ENCODE measurements around the gene RHOA.
"Not testable (repeated sequence)": the region's sequence is repeated elsewhere in the genome, so short reads cannot be mapped to it uniquely, and the experiment has no call there.

The RHOA gene

GRCh38 chr3:49406571-49407565, 4.9 kb downstream of the RHOA start:
- Histone ChIP-seq H3K9ac (ENCODE audit: low read length) (no peak overlapping the region), H3K27me3 (ENCODE audit: control insufficient read depth, insufficient read depth, low read length) (no peaks in the 10 kb centered on the region), H3K27ac (ENCODE audit: low read depth, low read length) (no peak overlapping the region), H3K36me3 (ENCODE audit: control insufficient read depth, insufficient read depth, low read length) (no peaks in the 10 kb centered on the region), H3K4me1 (ENCODE audit: control insufficient read depth, insufficient read depth, low read length) (peaks cover 18% of the 10 kb centered on the region), H3K4me3 (ENCODE audit: low read length) (no peak overlapping the region)

DNA sequence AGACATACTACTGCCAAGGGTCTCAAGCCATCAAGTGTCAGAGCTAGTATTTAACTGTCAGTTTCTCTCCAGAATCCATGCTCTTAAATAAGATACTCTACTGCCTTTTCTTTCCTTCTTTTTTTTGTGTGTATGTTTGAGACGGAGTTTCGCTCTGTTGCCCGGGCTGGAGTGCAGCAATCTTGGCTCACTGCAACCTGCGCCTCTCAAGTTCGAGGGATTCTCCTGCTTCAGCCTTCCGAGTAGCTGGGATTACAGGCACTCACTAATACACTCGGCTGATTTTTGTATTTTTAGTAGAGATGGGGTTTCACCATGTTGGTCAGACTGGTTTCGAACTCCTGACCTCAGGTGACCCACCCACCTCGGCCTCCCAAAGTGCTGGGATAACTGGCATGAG, 6.2 kb downstream of the RHOA start:
- Histone ChIP-seq H3K4me1 (ENCODE audit: control insufficient read depth, insufficient read depth, low read length) (peaks cover 21% of the 10 kb centered on the region), H3K27ac (ENCODE audit: low read depth, low read length) (peak overlapping the region; percentile 55), H3K4me3 (ENCODE audit: low read length) (peak overlapping the region; percentile 27)
- not testable (repeated sequence) for H3K36me3 ChIP-seq (ENCODE audit: control insufficient read depth, insufficient read depth, low read length); H3K27me3 ChIP-seq (ENCODE audit: control insufficient read depth, insufficient read depth, low read length); H3K9ac ChIP-seq (ENCODE audit: low read length)

DNA sequence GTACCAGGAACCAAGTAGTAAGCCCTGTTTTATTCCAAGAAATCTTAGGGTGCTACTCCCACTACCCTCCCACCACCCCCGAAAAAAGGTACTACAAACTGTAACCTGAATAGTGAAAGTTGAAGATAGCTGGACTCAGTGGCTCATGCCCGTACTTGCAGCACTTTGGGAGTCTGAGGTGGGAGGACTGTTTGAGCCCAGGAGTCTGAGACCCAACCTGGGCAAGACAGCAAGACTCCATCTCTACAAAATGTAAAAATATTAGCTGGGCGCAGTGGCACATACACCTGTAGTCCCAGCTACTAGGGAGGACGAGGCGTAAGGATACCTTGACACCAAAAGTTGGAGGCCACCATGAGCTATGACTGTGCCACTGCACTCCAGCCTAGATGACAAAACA, 7.9 kb downstream of the RHOA start:
- no peak overlapping the region for H3K4me3 ChIP-seq (ENCODE audit: low read length)
- H3K27ac ChIP-seq (ENCODE audit: low read depth, low read length): no peak overlapping the region
- peaks cover 8% of the 10 kb centered on the region for H3K4me1 ChIP-seq (ENCODE audit: control insufficient read depth, insufficient read depth, low read length)
- H3K27me3 ChIP-seq (ENCODE audit: control insufficient read depth, insufficient read depth, low read length): no peaks in the 10 kb centered on the region
- H3K9ac ChIP-seq (ENCODE audit: low read length): no peak overlapping the region
- no peaks in the 10 kb centered on the region for H3K36me3 ChIP-seq (ENCODE audit: control insufficient read depth, insufficient read depth, low read length)

- H3K27ac ChIP-seq (ENCODE audit: low read depth, low read length): no peak overlapping the region
- H3K4me1 ChIP-seq (ENCODE audit: control insufficient read depth, insufficient read depth, low read length): peaks cover 8% of the 10 kb centered on the region
- H3K27me3 ChIP-seq (ENCODE audit: control insufficient read depth, insufficient read depth, low read length): no peaks in the 10 kb centered on the region
- no peak overlapping the region for H3K9ac ChIP-seq (ENCODE audit: low read length)
- no peak overlapping the region for H3K4me3 ChIP-seq (ENCODE audit: low read length)
- H3K36me3 ChIP-seq (ENCODE audit: control insufficient read depth, insufficient read depth, low read length): no peaks in the 10 kb centered on the region
Observed at GRCh38 chr3:49401766-49402165, 10.0 kb downstream of the RHOA start.

DNA sequence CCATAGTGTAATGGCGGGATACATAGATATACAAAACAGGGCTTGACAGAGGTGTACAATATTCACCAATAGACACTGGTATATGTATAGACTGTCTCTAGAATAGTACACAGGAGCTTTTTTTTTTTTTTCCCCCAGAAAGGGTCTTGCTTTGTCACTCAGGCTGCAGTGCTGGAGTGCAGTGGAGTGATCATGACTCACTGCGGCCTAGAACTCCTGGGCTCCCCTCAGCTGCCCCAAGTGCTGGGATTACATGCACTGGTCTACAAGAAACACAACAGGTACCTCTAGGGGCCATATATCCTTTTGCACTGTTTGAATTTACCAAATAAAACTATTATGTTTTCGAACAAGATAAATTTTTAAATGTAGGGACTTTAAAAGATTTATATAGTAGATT, 12.3 kb downstream of the RHOA start:
- H3K27me3 ChIP-seq (ENCODE audit: control insufficient read depth, insufficient read depth, low read length): no peaks in the 10 kb centered on the region
- peaks cover 4% of the 10 kb centered on the region for H3K4me1 ChIP-seq (ENCODE audit: control insufficient read depth, insufficient read depth, low read length)
- H3K27ac ChIP-seq (ENCODE audit: low read depth, low read length): no peak overlapping the region
- no peak overlapping the region for H3K9ac ChIP-seq (ENCODE audit: low read length)
- H3K4me3 ChIP-seq (ENCODE audit: low read length): no peak overlapping the region
- peaks cover 4% of the 10 kb centered on the region for H3K36me3 ChIP-seq (ENCODE audit: control insufficient read depth, insufficient read depth, low read length)

DNA sequence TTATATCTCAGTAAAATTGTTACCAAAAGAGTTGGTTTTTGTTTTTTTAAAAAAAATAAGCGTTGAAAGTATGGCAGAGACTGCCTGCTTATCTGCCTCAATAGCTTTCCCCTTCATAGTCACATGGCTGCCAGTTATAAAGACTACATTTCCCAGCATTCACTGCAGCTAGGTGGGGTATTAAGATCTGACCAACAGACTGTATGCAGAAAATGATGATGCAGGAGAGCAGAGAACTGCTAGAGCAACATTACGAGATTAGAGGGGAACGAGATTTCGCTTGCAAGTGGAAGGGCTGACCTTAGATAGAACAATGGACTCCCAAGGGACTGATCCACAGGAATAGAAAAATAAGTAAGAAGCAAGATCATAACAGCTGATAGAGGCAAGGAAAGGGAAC, 14.3 kb downstream of the RHOA start:
- no peak overlapping the region for H3K9ac ChIP-seq (ENCODE audit: low read length)
- H3K4me1 ChIP-seq (ENCODE audit: control insufficient read depth, insufficient read depth, low read length): peaks cover 4% of the 10 kb centered on the region
- no peak overlapping the region for H3K27ac ChIP-seq (ENCODE audit: low read depth, low read length)
- H3K36me3 ChIP-seq (ENCODE audit: control insufficient read depth, insufficient read depth, low read length): peaks cover 4% of the 10 kb centered on the region
- H3K27me3 ChIP-seq (ENCODE audit: control insufficient read depth, insufficient read depth, low read length): no peaks in the 10 kb centered on the region
- H3K4me3 ChIP-seq (ENCODE audit: low read length): no peak overlapping the region

DNA sequence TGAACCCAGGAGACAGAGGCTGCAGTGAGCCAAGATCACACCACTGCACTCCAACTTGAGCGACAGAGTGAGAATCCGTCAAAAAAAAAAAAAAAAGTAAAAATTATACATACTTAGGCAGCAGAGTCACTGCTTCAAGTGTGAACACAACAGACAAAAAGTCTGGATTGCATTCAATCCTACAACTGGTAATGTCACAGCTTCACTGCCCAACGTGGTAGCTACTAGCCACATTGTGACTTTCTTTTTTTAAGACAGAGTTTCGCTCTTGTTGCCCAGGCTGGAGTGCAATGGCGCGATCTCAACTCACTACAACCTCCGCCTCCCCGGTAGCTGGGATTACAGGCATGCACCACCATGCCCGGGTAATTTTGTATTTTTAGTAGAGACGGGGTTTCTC, 20.5 kb downstream of the RHOA start:
- H3K9ac ChIP-seq (ENCODE audit: low read length); H3K36me3 ChIP-seq (ENCODE audit: control insufficient read depth, insufficient read depth, low read length); H3K27ac ChIP-seq (ENCODE audit: low read depth, low read length); H3K27me3 ChIP-seq (ENCODE audit: control insufficient read depth, insufficient read depth, low read length); H3K4me3 ChIP-seq (ENCODE audit: low read length); H3K4me1 ChIP-seq (ENCODE audit: control insufficient read depth, insufficient read depth, low read length): not testable (repeated sequence)

DNA sequence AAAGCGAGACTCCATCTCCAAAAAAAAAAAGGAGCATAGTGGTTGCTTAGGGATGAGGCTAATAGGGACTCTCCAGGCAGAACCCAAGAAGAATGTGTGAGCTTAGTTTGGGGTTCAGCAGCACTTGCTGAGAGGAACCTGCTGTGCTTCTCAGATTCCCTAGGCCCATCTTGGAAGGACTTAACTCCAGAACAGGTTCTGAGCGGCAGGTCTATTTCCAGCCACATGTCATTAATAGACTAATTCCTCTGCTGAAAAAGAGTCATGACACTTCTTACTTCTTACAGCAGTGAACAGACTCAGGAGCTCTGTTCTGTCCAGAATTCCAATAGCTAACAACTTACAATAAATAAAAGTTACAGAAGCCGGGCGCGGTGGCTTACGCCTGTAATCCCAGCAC, 22.5 kb downstream of the RHOA start:
- H3K4me3 ChIP-seq (ENCODE audit: low read length): no peak overlapping the region
- no peak overlapping the region for H3K9ac ChIP-seq (ENCODE audit: low read length)
- no peak overlapping the region for H3K27ac ChIP-seq (ENCODE audit: low read depth, low read length)
- no peaks in the 10 kb centered on the region for H3K4me1 ChIP-seq (ENCODE audit: control insufficient read depth, insufficient read depth, low read length)
- no peaks in the 10 kb centered on the region for H3K36me3 ChIP-seq (ENCODE audit: control insufficient read depth, insufficient read depth, low read length)
- H3K27me3 ChIP-seq (ENCODE audit: control insufficient read depth, insufficient read depth, low read length): no peaks in the 10 kb centered on the region

- Histone ChIP-seq H3K4me3 (ENCODE audit: low read length) (no peak overlapping the region), H3K27ac (ENCODE audit: low read depth, low read length) (no peak overlapping the region), H3K36me3 (ENCODE audit: control insufficient read depth, insufficient read depth, low read length) (no peaks in the 10 kb centered on the region), H3K27me3 (ENCODE audit: control insufficient read depth, insufficient read depth, low read length) (no peaks in the 10 kb centered on the region), H3K9ac (ENCODE audit: low read length) (no peak overlapping the region), H3K4me1 (ENCODE audit: control insufficient read depth, insufficient read depth, low read length) (no peaks in the 10 kb centered on the region)
Observed at GRCh38 chr3:49388289-49388820, 23.4 kb downstream of the RHOA start.

DNA sequence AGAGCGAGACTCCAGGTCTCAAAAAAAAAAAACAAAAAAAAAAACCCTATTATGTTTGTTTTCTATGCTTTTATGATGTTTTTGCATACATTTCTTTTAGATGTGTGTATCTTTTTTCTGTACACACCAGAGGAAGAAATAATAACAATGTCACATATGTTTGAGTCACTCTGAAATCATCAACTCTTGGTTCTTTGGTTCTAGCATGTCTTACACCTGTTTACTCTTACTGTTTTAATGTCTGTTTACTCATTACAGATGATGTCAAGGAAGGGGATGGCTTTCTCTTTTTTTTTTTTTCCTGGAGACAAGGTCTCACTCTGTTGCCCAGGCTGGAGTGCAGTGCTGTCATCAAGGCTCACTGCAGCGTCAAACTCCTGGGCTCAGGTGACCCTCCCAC, 24.1 kb downstream of the RHOA start:
- H3K4me3 ChIP-seq (ENCODE audit: low read length): no peak overlapping the region
- no peaks in the 10 kb centered on the region for H3K4me1 ChIP-seq (ENCODE audit: control insufficient read depth, insufficient read depth, low read length)
- H3K36me3 ChIP-seq (ENCODE audit: control insufficient read depth, insufficient read depth, low read length): no peaks in the 10 kb centered on the region
- no peaks in the 10 kb centered on the region for H3K27me3 ChIP-seq (ENCODE audit: control insufficient read depth, insufficient read depth, low read length)
- no peak overlapping the region for H3K27ac ChIP-seq (ENCODE audit: low read depth, low read length)
- H3K9ac ChIP-seq (ENCODE audit: low read length): no peak overlapping the region

- Histone ChIP-seq H3K27me3 (ENCODE audit: control insufficient read depth, insufficient read depth, low read length) (no peaks in the 10 kb centered on the region), H3K36me3 (ENCODE audit: control insufficient read depth, insufficient read depth, low read length) (no peaks in the 10 kb centered on the region), H3K27ac (ENCODE audit: low read depth, low read length) (no peak overlapping the region), H3K4me3 (ENCODE audit: low read length) (no peak overlapping the region), H3K9ac (ENCODE audit: low read length) (no peak overlapping the region), H3K4me1 (ENCODE audit: control insufficient read depth, insufficient read depth, low read length) (no peaks in the 10 kb centered on the region)
Observed at GRCh38 chr3:49386056-49386756, 25.6 kb downstream of the RHOA start.

- Histone ChIP-seq H3K4me1 (ENCODE audit: control insufficient read depth, insufficient read depth, low read length) (no peaks in the 10 kb centered on the region), H3K4me3 (ENCODE audit: low read length) (no peak overlapping the region), H3K9ac (ENCODE audit: low read length) (no peak overlapping the region), H3K36me3 (ENCODE audit: control insufficient read depth, insufficient read depth, low read length) (no peaks in the 10 kb centered on the region), H3K27ac (ENCODE audit: low read depth, low read length) (no peak overlapping the region), H3K27me3 (ENCODE audit: control insufficient read depth, insufficient read depth, low read length) (no peaks in the 10 kb centered on the region)
Observed at GRCh38 chr3:49385617-49386016, 26.2 kb downstream of the RHOA start.

Measured in rectal smooth muscle tissue (tissue), 1 donor.